ENCODE data around the gene GTF2F2.

DNA sequence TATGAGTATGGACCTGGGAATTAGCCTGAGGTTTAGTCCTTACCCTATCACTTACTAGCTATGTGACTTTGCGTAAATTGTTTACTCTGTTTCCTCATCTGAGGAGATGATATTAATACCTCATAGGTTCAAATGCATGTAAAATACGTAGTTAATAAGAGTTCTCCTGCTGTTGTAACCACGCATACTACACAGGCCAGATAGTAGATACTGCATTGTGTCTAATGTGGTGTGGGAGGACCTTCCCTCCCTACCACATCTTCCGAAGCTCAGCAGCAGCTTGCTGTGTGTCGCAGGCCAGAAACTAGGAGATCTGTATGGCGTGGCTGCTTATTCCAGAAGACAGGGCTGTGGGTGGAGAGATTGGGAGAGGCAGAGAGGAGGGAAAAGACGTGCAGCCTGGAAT, 23.0 kb downstream of the GTF2F2 start:
- TF ChIP-seq POLR2AphosphoS5 (IDR thresholded peaks at IDR 0.05) (no peak), POLR2A (IDR thresholded peaks at IDR 0.05) (no peak)
- TF ChIP-seq, protein P1, sequence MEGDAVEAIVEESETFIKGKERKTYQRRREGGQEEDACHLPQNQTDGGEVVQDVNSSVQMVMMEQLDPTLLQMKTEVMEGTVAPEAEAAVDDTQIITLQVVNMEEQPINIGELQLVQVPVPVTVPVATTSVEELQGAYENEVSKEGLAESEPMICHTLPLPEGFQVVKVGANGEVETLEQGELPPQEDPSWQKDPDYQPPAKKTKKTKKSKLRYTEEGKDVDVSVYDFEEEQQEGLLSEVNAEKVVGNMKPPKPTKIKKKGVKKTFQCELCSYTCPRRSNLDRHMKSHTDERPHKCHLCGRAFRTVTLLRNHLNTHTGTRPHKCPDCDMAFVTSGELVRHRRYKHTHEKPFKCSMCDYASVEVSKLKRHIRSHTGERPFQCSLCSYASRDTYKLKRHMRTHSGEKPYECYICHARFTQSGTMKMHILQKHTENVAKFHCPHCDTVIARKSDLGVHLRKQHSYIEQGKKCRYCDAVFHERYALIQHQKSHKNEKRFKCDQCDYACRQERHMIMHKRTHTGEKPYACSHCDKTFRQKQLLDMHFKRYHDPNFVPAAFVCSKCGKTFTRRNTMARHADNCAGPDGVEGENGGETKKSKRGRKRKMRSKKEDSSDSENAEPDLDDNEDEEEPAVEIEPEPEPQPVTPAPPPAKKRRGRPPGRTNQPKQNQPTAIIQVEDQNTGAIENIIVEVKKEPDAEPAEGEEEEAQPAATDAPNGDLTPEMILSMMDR (IDR thresholded peaks at IDR 0.05) = no peak

Data from upper lobe of left lung (tissue), 4 donors.